ENCODE data around the gene CARHSP1.
"Not testable (repeated sequence)": the region's sequence is repeated elsewhere in the genome, so short reads cannot be mapped to it uniquely, and the experiment has no call there.

The CARHSP1 gene

GRCh38 chr16:8828541-8829165 lies 40.2 kb downstream of the CARHSP1 start:
- no peak for DNase-seq (ENCODE audit: low read depth in 2 of 2)

- no peak for DNase-seq (ENCODE audit: low read depth in 2 of 2)
Observed at GRCh38 chr16:8826278-8826879, 42.4 kb downstream of the CARHSP1 start.

- DNase-seq (ENCODE audit: low read depth in 2 of 2), result no peak
Observed at GRCh38 chr16:8822403-8822802, 46.4 kb downstream of the CARHSP1 start.

GRCh38 chr16:8819411-8820034 lies 49.3 kb downstream of the CARHSP1 start:
- DNase-seq (ENCODE audit: low read depth in 2 of 2), result no peak

- DNase-seq (ENCODE audit: low read depth in 2 of 2), result no peak
Observed at GRCh38 chr16:8818504-8819270, 50.1 kb downstream of the CARHSP1 start.

- no peak for DNase-seq (ENCODE audit: low read depth in 2 of 2)
Observed at GRCh38 chr16:8816967-8817655, 51.7 kb downstream of the CARHSP1 start.

GRCh38 chr16:8814095-8814806 lies 54.6 kb downstream of the CARHSP1 start:
- no peak for DNase-seq (ENCODE audit: low read depth in 2 of 2)

- no peak for DNase-seq (ENCODE audit: low read depth in 2 of 2)
Observed at GRCh38 chr16:8812162-8812843, 56.5 kb downstream of the CARHSP1 start.

- DNase-seq (ENCODE audit: low read depth in 2 of 2), result no peak
Observed at GRCh38 chr16:8808613-8809353, 60.0 kb downstream of the CARHSP1 start.

GRCh38 chr16:8808009-8808408 lies 60.8 kb downstream of the CARHSP1 start:
- no peak for DNase-seq (ENCODE audit: low read depth in 2 of 2)

- no peak for DNase-seq (ENCODE audit: low read depth in 2 of 2)
Observed at GRCh38 chr16:8807189-8807588, 61.6 kb downstream of the CARHSP1 start.

- DNase-seq (ENCODE audit: low read depth in 2 of 2), result no peak
Observed at GRCh38 chr16:8806272-8806983, 62.4 kb downstream of the CARHSP1 start.

GRCh38 chr16:8804313-8804712 lies 64.5 kb downstream of the CARHSP1 start:
- no peak for DNase-seq (ENCODE audit: low read depth in 2 of 2)

- DNase-seq (ENCODE audit: low read depth in 2 of 2), result not testable (repeated sequence)
Observed at GRCh38 chr16:8803733-8804132, 65.1 kb downstream of the CARHSP1 start.
